ENCODE results near the gene FTO.

The FTO gene

GRCh38 chr16:53703590-53704444 lies at the start of gene FTO, which contains the start of gene RPGRIP1L:
TSS of gene FTO (plus strand) at chr16:53704156.
TSS of gene RPGRIP1L (minus strand) at chr16:53703859. CDS start at chr16:53700723, 3,136 bp downstream.
- H3K27ac ChIP-seq (ENCODE audit: low read depth, low read length) = no peak within 1 kb of the TSS
- peaks cover 23% of the 10 kb centered on the region for H3K79me2 ChIP-seq (ENCODE audit: insufficient read depth, low read length)
- TF ChIP-seq CTCF (IDR thresholded peaks at IDR 0.05; ENCODE audit: insufficient read depth, low read length, poor library complexity, severe bottlenecking) (no peak), EZH2phosphoT487 (conservative IDR thresholded peaks at IDR 0.05; ENCODE audit: low read length) (no peak)
- H4K20me1 ChIP-seq (ENCODE audit: low read depth, low read length) = no peaks in the 10 kb centered on the region
- peak within 1 kb of the TSS; percentile 85 for H2AFZ ChIP-seq (ENCODE audit: low read depth, low read length, severe bottlenecking)
- H3K9me2 ChIP-seq (replicated peaks; ENCODE audit: insufficient read depth, low read length) = no peaks in the 10 kb centered on the region
- no peaks in the 10 kb centered on the region for H3K36me3 ChIP-seq (ENCODE audit: low read length)
- peak within 1 kb of the TSS; percentile 70 for H3K9ac ChIP-seq (ENCODE audit: low read length)
- no peaks in the 10 kb centered on the region for H3K27me3 ChIP-seq (ENCODE audit: low read length)
- peak within 1 kb of the TSS; percentile 88 for H3K4me2 ChIP-seq (ENCODE audit: low read depth, low read length, poor library complexity, severe bottlenecking)
- no peaks in the 10 kb centered on the region; the same call in 1 of the 2 replicates for H3F3A ChIP-seq (ENCODE audit: insufficient read depth)
- no peaks in the 10 kb centered on the region for H3K9me3 ChIP-seq (ENCODE audit: insufficient read depth, low read length)
- peak within 1 kb of the TSS; percentile 86 for H3K4me3 ChIP-seq (ENCODE audit: insufficient read depth, low read length, poor library complexity, severe bottlenecking)

- Histone ChIP-seq H3K4me3 (ENCODE audit: insufficient read depth, low read length, poor library complexity, severe bottlenecking) (no peak overlapping the region), H3K79me2 (ENCODE audit: insufficient read depth, low read length) (no peaks in the 10 kb centered on the region), H4K20me1 (ENCODE audit: low read depth, low read length) (no peaks in the 10 kb centered on the region), H3K9me2 (replicated peaks; ENCODE audit: insufficient read depth, low read length) (no peaks in the 10 kb centered on the region), H3K9ac (ENCODE audit: low read length) (no peak overlapping the region), H3F3A (ENCODE audit: insufficient read depth) (no peaks in the 10 kb centered on the region), H3K4me2 (ENCODE audit: low read depth, low read length, poor library complexity, severe bottlenecking) (no peak overlapping the region), H3K27ac (ENCODE audit: low read depth, low read length) (no peak overlapping the region), H3K9me3 (ENCODE audit: insufficient read depth, low read length) (no peaks in the 10 kb centered on the region), H3K36me3 (ENCODE audit: low read length) (no peaks in the 10 kb centered on the region), H3K27me3 (ENCODE audit: low read length) (no peaks in the 10 kb centered on the region), H2AFZ (ENCODE audit: low read depth, low read length, severe bottlenecking) (no peak overlapping the region)
- TF ChIP-seq CTCF (IDR thresholded peaks at IDR 0.05; ENCODE audit: insufficient read depth, low read length, poor library complexity, severe bottlenecking) (no peak), EZH2phosphoT487 (conservative IDR thresholded peaks at IDR 0.05; ENCODE audit: low read length) (no peak)
These were observed 49.0 kb upstream of the FTO start for GRCh38 chr16:53654946-53655345.

GRCh38 chr16:53662072-53662471 lies 41.9 kb upstream of the FTO start:
- Histone ChIP-seq H3K9ac (ENCODE audit: low read length) (no peak overlapping the region), H3K9me2 (replicated peaks; ENCODE audit: insufficient read depth, low read length) (no peaks in the 10 kb centered on the region), H3K4me2 (ENCODE audit: low read depth, low read length, poor library complexity, severe bottlenecking) (no peak overlapping the region), H3K4me3 (ENCODE audit: insufficient read depth, low read length, poor library complexity, severe bottlenecking) (no peak overlapping the region), H3K9me3 (ENCODE audit: insufficient read depth, low read length) (no peaks in the 10 kb centered on the region), H3F3A (ENCODE audit: insufficient read depth) (no peaks in the 10 kb centered on the region), H3K79me2 (ENCODE audit: insufficient read depth, low read length) (no peaks in the 10 kb centered on the region), H4K20me1 (ENCODE audit: low read depth, low read length) (no peaks in the 10 kb centered on the region), H2AFZ (ENCODE audit: low read depth, low read length, severe bottlenecking) (no peak overlapping the region), H3K36me3 (ENCODE audit: low read length) (no peaks in the 10 kb centered on the region), H3K27me3 (ENCODE audit: low read length) (no peaks in the 10 kb centered on the region), H3K27ac (ENCODE audit: low read depth, low read length) (no peak overlapping the region)
- TF ChIP-seq EZH2phosphoT487 (conservative IDR thresholded peaks at IDR 0.05; ENCODE audit: low read length) = no peak
- TF ChIP-seq CTCF (IDR thresholded peaks at IDR 0.05; ENCODE audit: insufficient read depth, low read length, poor library complexity, severe bottlenecking) = no peak
